Gastroesophageal sphincter (tissue), 3 donors: ENCODE data around the gene ITGA11.

Experiments used
- EP300 ChIP-seq: sonication (generic); formaldehyde crosslinking; IDR thresholded peaks from one replicate; pipeline ENCODE4 v1.6.1; 2017; ENCODE audit warnings: antibody characterized with exemption, mild to moderate bottlenecking
- POLR2A ChIP-seq, 2 donors: fragments of 450-650 bp; IDR thresholded peaks; one replicate each; pipeline ENCODE4 v1.6.1; 2017; ENCODE audit warnings: antibody characterized with exemption in 2 of 2, mild to moderate bottlenecking in 2 of 2, moderate library complexity in 1 of 2
- POLR2AphosphoS5 ChIP-seq: sonication (generic); formaldehyde crosslinking; IDR thresholded peaks from one replicate; pipeline ENCODE4 v1.6.1; 2017; ENCODE audit warnings: antibody characterized with exemption
- TF ChIP-seq, protein P1 (sequence below), 4 experiments: fragments of 200-600 bp in 2 of 4; fragments of 450-650 bp in 2 of 4; sonication (generic) in 1 of 4; IDR thresholded peaks; one replicate each; pipeline ENCODE4 v1.5.1; 2017 to 2019; ENCODE audit warnings: antibody characterized with exemption in 4 of 4, mild to moderate bottlenecking in 2 of 4, moderate library complexity in 2 of 4

GRCh38 chr15:68368731-68369435 lies 63.1 kb downstream of the ITGA11 start:
- TF ChIP-seq, protein P1, sequence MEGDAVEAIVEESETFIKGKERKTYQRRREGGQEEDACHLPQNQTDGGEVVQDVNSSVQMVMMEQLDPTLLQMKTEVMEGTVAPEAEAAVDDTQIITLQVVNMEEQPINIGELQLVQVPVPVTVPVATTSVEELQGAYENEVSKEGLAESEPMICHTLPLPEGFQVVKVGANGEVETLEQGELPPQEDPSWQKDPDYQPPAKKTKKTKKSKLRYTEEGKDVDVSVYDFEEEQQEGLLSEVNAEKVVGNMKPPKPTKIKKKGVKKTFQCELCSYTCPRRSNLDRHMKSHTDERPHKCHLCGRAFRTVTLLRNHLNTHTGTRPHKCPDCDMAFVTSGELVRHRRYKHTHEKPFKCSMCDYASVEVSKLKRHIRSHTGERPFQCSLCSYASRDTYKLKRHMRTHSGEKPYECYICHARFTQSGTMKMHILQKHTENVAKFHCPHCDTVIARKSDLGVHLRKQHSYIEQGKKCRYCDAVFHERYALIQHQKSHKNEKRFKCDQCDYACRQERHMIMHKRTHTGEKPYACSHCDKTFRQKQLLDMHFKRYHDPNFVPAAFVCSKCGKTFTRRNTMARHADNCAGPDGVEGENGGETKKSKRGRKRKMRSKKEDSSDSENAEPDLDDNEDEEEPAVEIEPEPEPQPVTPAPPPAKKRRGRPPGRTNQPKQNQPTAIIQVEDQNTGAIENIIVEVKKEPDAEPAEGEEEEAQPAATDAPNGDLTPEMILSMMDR (IDR thresholded peaks at IDR 0.05), result no peak
- TF ChIP-seq POLR2A (IDR thresholded peaks at IDR 0.05), result no peak
- TF ChIP-seq POLR2AphosphoS5, result no peak
- no peak for TF ChIP-seq EP300
